ENCODE data around the gene PTCHD1. TPM values are rescaled to one million over a fixed set of nuclear protein-coding genes. Genes with fewer than 3 reads are reported as not detected.

The PTCHD1 gene
- total RNA-seq, 1 experiment from 2014 or later, result 1.4 TPM

DNA sequence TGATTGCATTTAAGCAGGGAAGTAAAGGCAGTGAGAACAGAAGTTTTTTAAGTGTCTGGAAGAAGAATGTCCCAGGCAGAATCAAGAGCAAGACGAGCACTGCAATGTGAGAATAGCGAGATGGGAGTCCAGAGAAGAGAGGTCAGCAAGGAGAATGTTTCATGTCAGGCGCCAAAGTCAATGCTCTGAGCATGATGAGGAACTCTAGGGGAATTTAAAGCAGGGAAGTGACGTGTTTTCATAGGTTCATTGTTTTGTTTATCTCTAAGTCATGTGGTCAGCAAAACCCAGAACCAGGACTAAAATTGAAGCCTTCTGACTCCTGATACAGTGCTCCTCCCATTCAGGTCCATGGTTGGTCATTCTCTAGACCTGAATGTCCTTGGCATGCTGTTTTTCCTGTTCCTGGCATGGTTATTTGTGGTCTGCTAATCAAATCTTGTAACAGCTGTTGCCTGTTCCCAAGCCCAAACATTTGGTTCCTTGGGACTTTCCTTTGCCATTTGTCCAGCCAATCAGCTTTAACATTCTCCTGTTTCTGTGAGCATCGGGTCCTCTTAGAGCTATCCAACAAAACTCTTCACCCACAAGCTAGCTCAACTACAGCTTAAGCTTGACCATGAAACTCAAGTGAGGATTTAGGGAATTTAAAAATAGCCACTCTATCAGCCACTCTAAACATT is 37.7 kb downstream of the PTCHD1 start:
- intact Hi-C loops (cut with micrococcal nuclease; ENCODE audit: unreplicated experiment), result no loop called here
- Histone ChIP-seq H3K36me3 (ENCODE audit: control insufficient read depth, insufficient read depth, low read length) (no peaks in the 10 kb centered on the region), H3K27ac (ENCODE audit: low read length) (no peak overlapping the region), H3K9me3 (ENCODE audit: control insufficient read depth, insufficient read depth, low read depth, low read length) (no peaks in the 10 kb centered on the region), H3K4me1 (ENCODE audit: control insufficient read depth, insufficient read depth, low read length) (no peaks in the 10 kb centered on the region), H3K27me3 (ENCODE audit: control insufficient read depth, insufficient read depth, low read length) (no peaks in the 10 kb centered on the region), H3K4me3 (ENCODE audit: low read depth in 2 of 2, low read length in 2 of 2) (no peak overlapping the region)
- ATAC-seq (no peak), DNase-seq (ENCODE audit: low read depth, low spot score) (no peak)
- BruUV-seq (replicated peaks), result no TSS peak
- in situ Hi-C loops (cut with HindIII; ENCODE audit: low pct_unique_long_range_greater_than_20kb, low sequenced_read_pairs), result no loop called here
- ChIA-PET POLR2A (interaction anchor here (0.7 kb wide), 1 partner anchor 197 kb away, joined by 6 read pairs; no protein-coding TSS in a partner anchor), CTCF (no interaction called here)
- TF ChIP-seq, protein P1, sequence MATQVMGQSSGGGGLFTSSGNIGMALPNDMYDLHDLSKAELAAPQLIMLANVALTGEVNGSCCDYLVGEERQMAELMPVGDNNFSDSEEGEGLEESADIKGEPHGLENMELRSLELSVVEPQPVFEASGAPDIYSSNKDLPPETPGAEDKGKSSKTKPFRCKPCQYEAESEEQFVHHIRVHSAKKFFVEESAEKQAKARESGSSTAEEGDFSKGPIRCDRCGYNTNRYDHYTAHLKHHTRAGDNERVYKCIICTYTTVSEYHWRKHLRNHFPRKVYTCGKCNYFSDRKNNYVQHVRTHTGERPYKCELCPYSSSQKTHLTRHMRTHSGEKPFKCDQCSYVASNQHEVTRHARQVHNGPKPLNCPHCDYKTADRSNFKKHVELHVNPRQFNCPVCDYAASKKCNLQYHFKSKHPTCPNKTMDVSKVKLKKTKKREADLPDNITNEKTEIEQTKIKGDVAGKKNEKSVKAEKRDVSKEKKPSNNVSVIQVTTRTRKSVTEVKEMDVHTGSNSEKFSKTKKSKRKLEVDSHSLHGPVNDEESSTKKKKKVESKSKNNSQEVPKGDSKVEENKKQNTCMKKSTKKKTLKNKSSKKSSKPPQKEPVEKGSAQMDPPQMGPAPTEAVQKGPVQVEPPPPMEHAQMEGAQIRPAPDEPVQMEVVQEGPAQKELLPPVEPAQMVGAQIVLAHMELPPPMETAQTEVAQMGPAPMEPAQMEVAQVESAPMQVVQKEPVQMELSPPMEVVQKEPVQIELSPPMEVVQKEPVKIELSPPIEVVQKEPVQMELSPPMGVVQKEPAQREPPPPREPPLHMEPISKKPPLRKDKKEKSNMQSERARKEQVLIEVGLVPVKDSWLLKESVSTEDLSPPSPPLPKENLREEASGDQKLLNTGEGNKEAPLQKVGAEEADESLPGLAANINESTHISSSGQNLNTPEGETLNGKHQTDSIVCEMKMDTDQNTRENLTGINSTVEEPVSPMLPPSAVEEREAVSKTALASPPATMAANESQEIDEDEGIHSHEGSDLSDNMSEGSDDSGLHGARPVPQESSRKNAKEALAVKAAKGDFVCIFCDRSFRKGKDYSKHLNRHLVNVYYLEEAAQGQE (IDR thresholded peaks at IDR 0.05; ENCODE audit: insufficient read depth in 1 of 2, low read depth in 2 of 2, low read length in 1 of 2), result no peak
- TF ChIP-seq POLR2AphosphoS5 (IDR thresholded peaks at IDR 0.05; ENCODE audit: low read depth, low read length) (no peak), SIN3A (IDR thresholded peaks at IDR 0.05; ENCODE audit: borderline replicate concordance, insufficient read depth, low read depth, low read length) (no peak), TCF7L2 (IDR thresholded peaks at IDR 0.05; ENCODE audit: low read depth, low read length) (no peak)
- TF ChIP-seq, protein P2, sequence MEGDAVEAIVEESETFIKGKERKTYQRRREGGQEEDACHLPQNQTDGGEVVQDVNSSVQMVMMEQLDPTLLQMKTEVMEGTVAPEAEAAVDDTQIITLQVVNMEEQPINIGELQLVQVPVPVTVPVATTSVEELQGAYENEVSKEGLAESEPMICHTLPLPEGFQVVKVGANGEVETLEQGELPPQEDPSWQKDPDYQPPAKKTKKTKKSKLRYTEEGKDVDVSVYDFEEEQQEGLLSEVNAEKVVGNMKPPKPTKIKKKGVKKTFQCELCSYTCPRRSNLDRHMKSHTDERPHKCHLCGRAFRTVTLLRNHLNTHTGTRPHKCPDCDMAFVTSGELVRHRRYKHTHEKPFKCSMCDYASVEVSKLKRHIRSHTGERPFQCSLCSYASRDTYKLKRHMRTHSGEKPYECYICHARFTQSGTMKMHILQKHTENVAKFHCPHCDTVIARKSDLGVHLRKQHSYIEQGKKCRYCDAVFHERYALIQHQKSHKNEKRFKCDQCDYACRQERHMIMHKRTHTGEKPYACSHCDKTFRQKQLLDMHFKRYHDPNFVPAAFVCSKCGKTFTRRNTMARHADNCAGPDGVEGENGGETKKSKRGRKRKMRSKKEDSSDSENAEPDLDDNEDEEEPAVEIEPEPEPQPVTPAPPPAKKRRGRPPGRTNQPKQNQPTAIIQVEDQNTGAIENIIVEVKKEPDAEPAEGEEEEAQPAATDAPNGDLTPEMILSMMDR (IDR thresholded peaks at IDR 0.05), result no peak

DNA sequence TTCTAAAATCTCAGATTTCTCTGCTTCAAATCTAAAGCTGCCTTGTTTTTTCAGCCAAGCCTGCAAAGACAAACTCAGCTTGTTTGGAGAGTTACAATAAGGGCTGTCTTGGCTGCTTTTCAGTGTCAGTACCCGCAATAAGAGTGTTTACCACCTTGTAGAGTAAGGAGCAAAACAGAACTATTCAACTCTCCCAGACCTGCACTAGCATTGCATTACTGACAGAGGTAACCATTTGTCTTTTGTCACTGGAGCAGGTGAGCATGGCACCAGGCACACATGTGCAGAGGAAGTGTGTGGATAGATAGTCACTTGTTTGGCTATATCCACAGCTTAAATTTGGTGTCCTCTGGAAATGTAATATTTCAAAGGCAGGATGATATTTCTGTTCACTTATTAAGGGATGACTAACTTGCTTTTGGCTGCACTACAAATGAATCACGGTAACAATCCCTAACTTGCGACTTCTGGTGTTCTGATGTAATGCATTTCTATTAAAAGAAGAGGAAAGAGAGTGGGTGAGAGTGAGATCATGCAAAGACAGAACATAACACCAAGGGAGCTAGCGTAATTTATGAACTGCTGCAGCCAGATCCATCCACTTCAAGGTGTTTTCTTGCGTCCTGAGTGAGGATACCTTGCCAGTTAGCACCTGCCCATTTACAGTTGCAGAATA is 38.6 kb downstream of the PTCHD1 start:
- no TSS peak for BruUV-seq (replicated peaks)
- DNase-seq (ENCODE audit: low read depth, low spot score), result peak; percentile 10

More for the DNA sequence above, 38.6 kb downstream of the PTCHD1 start:
- Histone ChIP-seq H3K4me3 (ENCODE audit: low read depth in 2 of 2, low read length in 2 of 2) (no peak overlapping the region), H3K27me3 (ENCODE audit: control insufficient read depth, insufficient read depth, low read length) (no peaks in the 10 kb centered on the region), H3K36me3 (ENCODE audit: control insufficient read depth, insufficient read depth, low read length) (no peaks in the 10 kb centered on the region), H3K4me1 (ENCODE audit: control insufficient read depth, insufficient read depth, low read length) (no peaks in the 10 kb centered on the region), H3K9me3 (ENCODE audit: control insufficient read depth, insufficient read depth, low read depth, low read length) (no peaks in the 10 kb centered on the region), H3K27ac (ENCODE audit: low read length) (no peak overlapping the region)
- TF ChIP-seq POLR2AphosphoS5 (IDR thresholded peaks at IDR 0.05; ENCODE audit: low read depth, low read length), result no peak
- TF ChIP-seq, protein P2 (IDR thresholded peaks at IDR 0.05), result no peak
- TF ChIP-seq, protein P1 (IDR thresholded peaks at IDR 0.05; ENCODE audit: insufficient read depth in 1 of 2, low read depth in 2 of 2, low read length in 1 of 2), result no peak
- no peak for TF ChIP-seq TCF7L2 (IDR thresholded peaks at IDR 0.05; ENCODE audit: low read depth, low read length)
- no peak for TF ChIP-seq SIN3A (IDR thresholded peaks at IDR 0.05; ENCODE audit: borderline replicate concordance, insufficient read depth, low read depth, low read length)
- ChIA-PET POLR2A (no interaction called here), CTCF (no interaction called here)
- no peak for ATAC-seq
- intact Hi-C loops (cut with micrococcal nuclease; ENCODE audit: unreplicated experiment) (no loop called here), in situ Hi-C loops (cut with HindIII; ENCODE audit: low pct_unique_long_range_greater_than_20kb, low sequenced_read_pairs) (no loop called here)

Measured in Panc1 (cell line).